Loucy (cell line): ENCODE data around the gene CHPF.

ENCODE experiments used
- H2AFZ ChIP-seq: fragments of 200-600 bp; sonication (generic); 2 replicates; pipeline ENCODE4 v1.6.0; 2016; ENCODE audit warnings: antibody characterized with exemption, mild to moderate bottlenecking, low read length, moderate library complexity
- H3F3A ChIP-seq: fragments of 200-600 bp; 2 replicates; pipeline ENCODE4 v1.6.0; 2016; ENCODE audit warnings: antibody characterized with exemption, low read depth, mild to moderate bottlenecking
- H3K27me3 ChIP-seq: fragments of 200-600 bp; sonication (generic); 2 replicates; pipeline ENCODE4 v1.6.1; 2014; ENCODE audit warnings: low read length, mild to moderate bottlenecking; ENCODE audit not compliant: insufficient read depth, poor library complexity, severe bottlenecking
- H3K36me3 ChIP-seq: fragments of 200-600 bp; sonication (generic); 2 replicates; pipeline ENCODE4 v1.6.1; 2016; ENCODE audit warnings: low read length; ENCODE audit not compliant: insufficient read depth
- H3K4me1 ChIP-seq: fragments of 200-600 bp; sonication (generic); 2 replicates; pipeline ENCODE4 v1.5.1; 2014; ENCODE audit warnings: low read length, mild to moderate bottlenecking; ENCODE audit not compliant: insufficient read depth, poor library complexity, severe bottlenecking
- H3K4me2 ChIP-seq: fragments of 200-600 bp; sonication (generic); 2 replicates; pipeline ENCODE4 v1.6.0; 2014; ENCODE audit warnings: antibody characterized with exemption, low read length, low read depth, mild to moderate bottlenecking; ENCODE audit not compliant: poor library complexity, severe bottlenecking
- H3K4me3 ChIP-seq: fragments of 200-600 bp; sonication (generic); 2 replicates; pipeline ENCODE4 v1.5.1; 2014; ENCODE audit warnings: low read length, mild to moderate bottlenecking, mixed read lengths; ENCODE audit not compliant: poor library complexity, severe bottlenecking
- H3K79me2 ChIP-seq: fragments of 200-600 bp; sonication (generic); 2 replicates; pipeline ENCODE4 v1.6.1; 2014; ENCODE audit warnings: low read length; ENCODE audit not compliant: insufficient read depth
- H3K9ac ChIP-seq: fragments of 200-600 bp; sonication (generic); 2 replicates; pipeline ENCODE4 v1.6.0; 2014; ENCODE audit warnings: mild to moderate bottlenecking, low read depth, low read length, moderate library complexity; ENCODE audit not compliant: poor library complexity, severe bottlenecking
- H3K9me2 ChIP-seq: fragments of 200-600 bp; sonication (generic); replicated peaks from 2 replicates; pipeline ENCODE4 v1.6.1; 2016; ENCODE audit warnings: low read depth, low read length, mixed read lengths
- H3K9me3 ChIP-seq: fragments of 200-600 bp; sonication (generic); 2 replicates; pipeline ENCODE4 v1.6.1; 2014; ENCODE audit warnings: mild to moderate bottlenecking, antibody characterized with exemption, low read length, low read depth; ENCODE audit not compliant: insufficient read depth
- H4K20me1 ChIP-seq: fragments of 200-600 bp; sonication (generic); 2 replicates; pipeline ENCODE4 v1.6.0; 2014; ENCODE audit warnings: antibody characterized with exemption, low read length, mild to moderate bottlenecking; ENCODE audit not compliant: insufficient read depth, poor library complexity, severe bottlenecking
- EZH2phosphoT487 ChIP-seq: fragments of 200-600 bp; IDR thresholded peaks from 2 replicates; pipeline ENCODE4 v1.6.1; 2018; ENCODE audit warnings: antibody characterized with exemption, mild to moderate bottlenecking, moderate library complexity, borderline replicate concordance
- TF ChIP-seq, protein P1 (sequence below): fragments of 200-600 bp; sonication (generic); conservative IDR thresholded peaks from 2 replicates; pipeline ENCODE4 v1.5.1; 2014; ENCODE audit warnings: mild to moderate bottlenecking, antibody characterized with exemption, low read length

The CHPF gene

DNA sequence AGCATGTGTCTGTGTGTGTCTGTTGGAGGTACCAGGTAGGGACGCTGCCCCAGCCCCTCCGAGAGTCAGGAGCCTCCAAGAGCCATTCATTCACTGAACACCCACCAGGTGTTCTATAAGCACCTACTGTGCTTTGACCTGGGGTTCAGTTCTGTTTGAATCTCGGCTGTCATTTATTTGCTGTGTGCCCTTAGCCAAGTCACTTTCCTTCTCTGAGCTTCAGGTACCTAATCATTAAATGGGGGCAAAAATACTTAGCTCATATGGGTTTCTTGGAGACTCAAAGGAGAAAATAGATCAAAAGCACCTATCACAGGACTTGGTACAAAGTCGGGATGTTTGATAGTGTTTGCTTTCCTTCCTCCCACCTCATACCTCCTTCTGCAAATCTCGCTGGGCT, 16.1 kb downstream of the CHPF start:
- Histone ChIP-seq H3K4me1 (no peaks in the 10 kb centered on the region), H3K9me2 (no peaks in the 10 kb centered on the region), H3K9me3 (no peaks in the 10 kb centered on the region), H3K79me2 (no peaks in the 10 kb centered on the region), H3K9ac (no peak overlapping the region), H3K27me3 (no peaks in the 10 kb centered on the region), H3K36me3 (no peaks in the 10 kb centered on the region), H3F3A (no peaks in the 10 kb centered on the region), H3K4me3 (no peak overlapping the region), H3K4me2 (no peak overlapping the region), H4K20me1 (no peaks in the 10 kb centered on the region), H2AFZ (no peak overlapping the region)
- TF ChIP-seq EZH2phosphoT487: no peak
- TF ChIP-seq, protein P1, sequence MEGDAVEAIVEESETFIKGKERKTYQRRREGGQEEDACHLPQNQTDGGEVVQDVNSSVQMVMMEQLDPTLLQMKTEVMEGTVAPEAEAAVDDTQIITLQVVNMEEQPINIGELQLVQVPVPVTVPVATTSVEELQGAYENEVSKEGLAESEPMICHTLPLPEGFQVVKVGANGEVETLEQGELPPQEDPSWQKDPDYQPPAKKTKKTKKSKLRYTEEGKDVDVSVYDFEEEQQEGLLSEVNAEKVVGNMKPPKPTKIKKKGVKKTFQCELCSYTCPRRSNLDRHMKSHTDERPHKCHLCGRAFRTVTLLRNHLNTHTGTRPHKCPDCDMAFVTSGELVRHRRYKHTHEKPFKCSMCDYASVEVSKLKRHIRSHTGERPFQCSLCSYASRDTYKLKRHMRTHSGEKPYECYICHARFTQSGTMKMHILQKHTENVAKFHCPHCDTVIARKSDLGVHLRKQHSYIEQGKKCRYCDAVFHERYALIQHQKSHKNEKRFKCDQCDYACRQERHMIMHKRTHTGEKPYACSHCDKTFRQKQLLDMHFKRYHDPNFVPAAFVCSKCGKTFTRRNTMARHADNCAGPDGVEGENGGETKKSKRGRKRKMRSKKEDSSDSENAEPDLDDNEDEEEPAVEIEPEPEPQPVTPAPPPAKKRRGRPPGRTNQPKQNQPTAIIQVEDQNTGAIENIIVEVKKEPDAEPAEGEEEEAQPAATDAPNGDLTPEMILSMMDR: no peak

DNA sequence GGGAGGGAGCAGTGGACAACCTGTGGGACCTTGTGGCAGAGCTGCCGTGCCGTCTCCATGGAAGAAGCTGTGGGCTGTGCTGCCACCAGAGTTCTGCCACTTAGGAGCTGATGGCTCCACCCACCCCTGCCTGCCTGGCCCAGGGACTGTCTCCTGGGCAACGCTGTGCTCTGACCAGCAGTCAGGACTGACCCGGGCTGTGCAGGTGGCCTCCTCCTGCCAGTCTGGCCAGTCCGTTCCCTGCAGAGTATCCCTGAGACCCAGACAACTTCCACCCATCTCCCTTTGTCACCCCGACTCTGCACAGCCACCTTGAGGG, 16.6 kb downstream of the CHPF start:
- Histone ChIP-seq H4K20me1 (no peaks in the 10 kb centered on the region), H3K79me2 (no peaks in the 10 kb centered on the region), H3K36me3 (no peaks in the 10 kb centered on the region), H3F3A (no peaks in the 10 kb centered on the region), H3K4me3 (no peak overlapping the region), H3K9me2 (no peaks in the 10 kb centered on the region), H2AFZ (no peak overlapping the region), H3K9me3 (no peaks in the 10 kb centered on the region), H3K9ac (no peak overlapping the region), H3K4me1 (no peaks in the 10 kb centered on the region), H3K4me2 (no peak overlapping the region), H3K27me3 (no peaks in the 10 kb centered on the region)
- TF ChIP-seq EZH2phosphoT487: no peak
- TF ChIP-seq, protein P1: no peak

DNA sequence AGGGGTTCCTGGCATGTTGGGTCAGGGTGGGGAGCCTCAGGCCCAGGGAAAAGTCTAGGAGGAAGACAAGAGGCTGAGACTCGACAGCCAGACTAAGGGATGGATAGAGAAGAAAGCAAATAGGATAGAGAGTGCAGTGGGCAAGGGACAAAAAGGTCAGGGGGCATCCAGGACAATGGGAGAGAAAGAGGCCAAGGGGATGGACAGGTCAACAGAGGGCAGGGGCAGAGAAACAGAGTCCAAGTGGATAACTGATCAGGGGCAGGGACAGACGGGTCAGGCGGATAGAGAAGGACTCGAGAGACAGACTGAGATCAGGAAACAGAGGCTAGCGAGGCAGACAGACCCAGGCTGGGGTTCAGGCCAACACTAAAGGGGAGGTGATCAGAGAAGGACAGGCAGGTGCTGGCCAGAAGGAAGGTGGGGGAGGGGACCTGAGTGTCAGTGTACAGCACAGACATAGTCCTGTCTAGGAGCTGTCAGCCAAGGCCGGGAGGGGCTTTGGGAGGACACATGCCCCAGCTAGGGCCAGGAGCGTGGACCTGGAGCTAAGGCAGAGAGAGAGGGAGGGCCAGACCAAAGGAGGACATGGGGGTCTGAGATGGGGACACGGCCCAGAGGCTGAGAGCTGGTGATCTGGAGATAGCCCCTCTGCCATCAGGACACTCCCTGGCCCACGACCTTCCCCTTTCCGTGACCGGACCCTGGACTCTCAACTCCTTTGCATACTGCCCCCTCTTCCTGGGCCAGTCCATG, 17.1 kb downstream of the CHPF start:
- H3K9me2 ChIP-seq: no peaks in the 10 kb centered on the region
- H3K9me3 ChIP-seq: no peaks in the 10 kb centered on the region
- no peaks in the 10 kb centered on the region for H4K20me1 ChIP-seq
- H3K4me3 ChIP-seq: no peak overlapping the region
- H3K4me2 ChIP-seq: no peak overlapping the region
- H3K9ac ChIP-seq: no peak overlapping the region
- H3K79me2 ChIP-seq: no peaks in the 10 kb centered on the region
- no peaks in the 10 kb centered on the region for H3K4me1 ChIP-seq
- TF ChIP-seq, protein P1: no peak
- TF ChIP-seq EZH2phosphoT487: no peak
- H3F3A ChIP-seq: no peaks in the 10 kb centered on the region
- no peaks in the 10 kb centered on the region for H3K36me3 ChIP-seq
- no peaks in the 10 kb centered on the region for H3K27me3 ChIP-seq
- H2AFZ ChIP-seq: no peak overlapping the region
